SU-DHL-6 (cell line): ENCODE data around the gene CCND3.

Experiments
- H2AFZ ChIP-seq: fragments of 200-600 bp; sonication (generic); 2 replicates; pipeline ENCODE4 v1.6.1; 2014; ENCODE audit warnings: low read depth, mild to moderate bottlenecking, moderate library complexity, mixed read lengths, antibody characterized with exemption, low read length; ENCODE audit not compliant: severe bottlenecking
- H3F3A ChIP-seq: fragments of 200-600 bp; shearing (Covaris generic); 2 replicates; pipeline ENCODE4 v1.6.0; 2016; ENCODE audit warnings: antibody characterized with exemption, mild to moderate bottlenecking; ENCODE audit not compliant: insufficient read depth
- H3K27ac ChIP-seq: fragments of 200-600 bp; sonication (generic); 2 replicates; pipeline ENCODE4 v1.5.1; 2016; ENCODE audit warnings: low read depth, mild to moderate bottlenecking, low read length, moderate library complexity, mixed read lengths
- H3K27me3 ChIP-seq: fragments of 200-600 bp; sonication (generic), shearing (Covaris generic); 2 replicates; pipeline ENCODE4 v1.6.0; 2014; ENCODE audit warnings: mild to moderate bottlenecking, low read length
- H3K36me3 ChIP-seq: fragments of 200-600 bp; sonication (generic); 2 replicates; pipeline ENCODE4 v1.6.1; 2014; ENCODE audit warnings: mild to moderate bottlenecking, low read length, mixed read lengths
- H3K4me2 ChIP-seq: fragments of 300-600, 200-600 bp; shearing (Covaris generic), sonication (generic); 2 replicates; pipeline ENCODE4 v1.6.0; 2014; ENCODE audit warnings: low read length, low read depth, mild to moderate bottlenecking; ENCODE audit not compliant: poor library complexity, severe bottlenecking
- H3K4me3 ChIP-seq: fragments of 200-600 bp; sonication (generic); 2 replicates; pipeline ENCODE4 v1.5.1; 2014; ENCODE audit warnings: antibody characterized with exemption, low read length, mild to moderate bottlenecking, mixed read lengths; ENCODE audit not compliant: insufficient read depth, poor library complexity, severe bottlenecking
- H3K79me2 ChIP-seq: fragments of 200-600 bp; sonication (generic); 2 replicates; pipeline ENCODE4 v1.6.1; 2014; ENCODE audit warnings: mild to moderate bottlenecking, low read length, moderate library complexity; ENCODE audit not compliant: insufficient read depth
- H3K9ac ChIP-seq: fragments of 200-600 bp; sonication (generic); 2 replicates; pipeline ENCODE4 v1.7.0; 2014; ENCODE audit warnings: mild to moderate bottlenecking, low read length
- H3K9me2 ChIP-seq: fragments of 200-600 bp; sonication (generic); replicated peaks from 2 replicates; pipeline ENCODE4 v1.6.1; 2014; ENCODE audit warnings: low read length; ENCODE audit not compliant: insufficient read depth
- H3K9me3 ChIP-seq: fragments of 200-600 bp; sonication (generic); 2 replicates; pipeline ENCODE4 v1.6.1; 2014; ENCODE audit warnings: low read length, mixed read lengths; ENCODE audit not compliant: insufficient read depth
- H4K20me1 ChIP-seq: fragments of 200-600 bp; sonication (generic); 2 replicates; pipeline ENCODE4 v1.6.1; 2014; ENCODE audit warnings: low read depth, mild to moderate bottlenecking, antibody characterized with exemption, low read length, moderate library complexity, mixed read lengths
- CTCF ChIP-seq: fragments of 200-600 bp; sonication (generic); IDR thresholded peaks from one replicate; pipeline ENCODE4 v1.5.1; 2017; ENCODE audit warnings: antibody characterized with exemption, mild to moderate bottlenecking, low read length, moderate library complexity; ENCODE audit not compliant: insufficient read depth, poor library complexity, severe bottlenecking
- EZH2phosphoT487 ChIP-seq: fragments of 200-600 bp; sonication (generic), shearing (Covaris generic); conservative IDR thresholded peaks from 2 replicates; pipeline ENCODE4 v1.6.1; 2018; ENCODE audit warnings: mild to moderate bottlenecking, antibody characterized with exemption, low read length, moderate library complexity, mixed read lengths

The CCND3 gene

GRCh38 chr6:41935193-41935574 lies 6.4 kb downstream of the CCND3 start:
- no peaks in the 10 kb centered on the region for H3K9me3 ChIP-seq
- H3K9ac ChIP-seq, result no peak overlapping the region; the same call in 1 of the 2 replicates
- H2AFZ ChIP-seq, result no peak overlapping the region
- peak overlapping the region; percentile 83 for H3K27ac ChIP-seq
- peaks cover 39% of the 10 kb centered on the region for H3K79me2 ChIP-seq
- H3K36me3 ChIP-seq, result peaks cover 28% of the 10 kb centered on the region
- H3K27me3 ChIP-seq, result no peaks in the 10 kb centered on the region
- H4K20me1 ChIP-seq, result no peaks in the 10 kb centered on the region; the same call in 1 of the 2 replicates
- no peak overlapping the region for H3K4me2 ChIP-seq
- H3K9me2 ChIP-seq, result no peaks in the 10 kb centered on the region
- peaks cover 76% of the 10 kb centered on the region for H3F3A ChIP-seq
- H3K4me3 ChIP-seq, result no peak overlapping the region
- no peak for TF ChIP-seq CTCF
- TF ChIP-seq EZH2phosphoT487, result no peak

DNA sequence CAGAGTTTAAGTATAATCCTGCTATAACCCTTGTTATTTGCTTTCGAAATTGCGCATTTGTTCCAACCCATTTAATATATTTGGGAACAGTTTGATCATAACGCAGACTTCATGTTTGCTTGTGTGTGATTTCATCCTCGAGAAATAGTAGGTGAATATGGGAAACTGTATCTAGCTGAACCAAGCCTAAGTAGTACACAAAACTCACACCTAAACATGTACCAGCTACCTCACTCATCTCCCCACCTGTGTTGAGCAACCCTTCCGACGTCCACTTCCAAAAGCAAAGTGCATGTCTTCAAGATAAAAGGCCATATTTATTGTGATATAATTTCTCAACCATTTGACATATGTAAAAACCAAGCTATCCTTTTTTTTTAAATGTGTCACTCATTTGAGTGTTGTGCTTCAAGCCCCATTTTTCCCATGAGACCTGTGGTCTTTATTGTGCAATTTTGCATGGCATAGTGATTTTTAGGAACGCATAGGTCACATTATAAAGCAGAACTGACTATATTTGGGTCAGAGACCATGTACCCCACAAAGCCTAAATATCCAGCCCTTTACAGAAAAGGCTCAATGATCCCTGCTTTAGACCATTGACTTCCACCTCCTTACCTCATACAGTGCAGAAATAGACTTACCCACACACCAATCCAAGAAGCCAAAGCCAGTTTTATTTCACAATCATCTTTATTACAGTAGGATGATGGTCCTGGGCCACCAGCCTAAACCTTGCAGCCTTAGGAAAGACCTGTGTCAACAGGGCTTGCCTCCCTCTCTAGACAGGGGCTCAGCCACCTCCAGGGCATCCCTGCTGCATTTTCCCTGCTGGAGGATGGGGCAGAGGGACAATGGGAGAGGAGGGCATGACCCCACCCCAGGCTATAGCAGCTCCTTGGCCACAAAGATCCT lies 7.1 kb downstream of the CCND3 start:
- H3K27me3 ChIP-seq, result no peaks in the 10 kb centered on the region
- no peaks in the 10 kb centered on the region for H3K9me3 ChIP-seq
- TF ChIP-seq CTCF, result no peak
- TF ChIP-seq EZH2phosphoT487, result no peak
- H4K20me1 ChIP-seq, result no peaks in the 10 kb centered on the region
- no peak overlapping the region; the same call in 1 of the 2 replicates for H3K9ac ChIP-seq
- peaks cover 71% of the 10 kb centered on the region for H3F3A ChIP-seq
- H3K36me3 ChIP-seq, result peaks cover 28% of the 10 kb centered on the region
- H3K9me2 ChIP-seq, result no peaks in the 10 kb centered on the region
- peak overlapping the region; percentile 9 for H3K4me2 ChIP-seq
- no peak overlapping the region for H2AFZ ChIP-seq
- peak overlapping the region; percentile 83 for H3K27ac ChIP-seq
- peaks cover 32% of the 10 kb centered on the region for H3K79me2 ChIP-seq
- H3K4me3 ChIP-seq, result no peak overlapping the region

GRCh38 chr6:41932378-41932777 lies 9.2 kb downstream of the CCND3 start:
- Histone ChIP-seq H3K9ac (no peak overlapping the region), H3K4me3 (no peak overlapping the region), H3K27me3 (no peaks in the 10 kb centered on the region), H2AFZ (no peak overlapping the region), H3F3A (peaks cover 55% of the 10 kb centered on the region), H3K4me2 (no peak overlapping the region), H3K9me2 (no peaks in the 10 kb centered on the region), H3K79me2 (peaks cover 17% of the 10 kb centered on the region), H3K27ac (no peak overlapping the region), H3K36me3 (peaks cover 41% of the 10 kb centered on the region), H4K20me1 (no peaks in the 10 kb centered on the region; the same call in 1 of the 2 replicates), H3K9me3 (no peaks in the 10 kb centered on the region)
- TF ChIP-seq EZH2phosphoT487 (no peak), CTCF (no peak)
